GM13977 (cell line): ENCODE results near the gene PAXX.

Experiments used
- DNase-seq: peaks from one replicate; pipeline ENCODE4 v3.0.0; 2012; ENCODE audit warnings: low spot score
- in situ Hi-C: fragments of 300-500 bp; cut with MboI; formaldehyde crosslinking; loops from one replicate; pipeline ENCODE4 v1.12.0; 2022; ENCODE audit warnings: low sequenced_read_pairs, low pct_unique_long_range_greater_than_20kb, mixed read lengths, inconsistent platforms; ENCODE audit not compliant: unreplicated experiment
- TF ChIP-seq, protein P1 (sequence below): IDR thresholded peaks from 2 replicates; pipeline ENCODE4 v1.5.1; 2012; ENCODE audit warnings: mild to moderate bottlenecking, control low read depth; ENCODE audit not compliant: insufficient read depth; ENCODE audit errors: extremely low read depth, missing control alignments

Gene PAXX

DNA sequence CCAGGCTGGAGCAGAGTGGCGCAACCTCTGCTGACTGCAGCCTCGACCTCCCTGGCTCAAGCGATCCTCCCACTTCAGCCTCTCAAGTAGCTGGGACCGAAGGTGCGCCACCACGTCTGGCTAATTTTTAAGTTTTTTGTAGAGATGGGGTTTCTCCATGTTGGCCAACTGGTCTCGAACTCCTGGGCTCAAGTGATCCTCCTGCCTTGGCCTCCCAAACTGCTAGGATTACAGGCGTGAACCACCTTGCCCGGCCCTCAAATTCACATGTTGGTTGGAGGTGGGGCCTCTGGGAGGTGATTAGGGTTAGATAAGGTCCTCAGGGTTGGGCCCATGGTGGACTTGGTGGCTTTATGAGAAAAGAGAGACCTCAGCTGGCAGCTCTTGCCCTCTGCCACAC, 30.1 kb upstream of the PAXX start:
- in situ Hi-C loops, result no loop called here
- TF ChIP-seq, protein P1, sequence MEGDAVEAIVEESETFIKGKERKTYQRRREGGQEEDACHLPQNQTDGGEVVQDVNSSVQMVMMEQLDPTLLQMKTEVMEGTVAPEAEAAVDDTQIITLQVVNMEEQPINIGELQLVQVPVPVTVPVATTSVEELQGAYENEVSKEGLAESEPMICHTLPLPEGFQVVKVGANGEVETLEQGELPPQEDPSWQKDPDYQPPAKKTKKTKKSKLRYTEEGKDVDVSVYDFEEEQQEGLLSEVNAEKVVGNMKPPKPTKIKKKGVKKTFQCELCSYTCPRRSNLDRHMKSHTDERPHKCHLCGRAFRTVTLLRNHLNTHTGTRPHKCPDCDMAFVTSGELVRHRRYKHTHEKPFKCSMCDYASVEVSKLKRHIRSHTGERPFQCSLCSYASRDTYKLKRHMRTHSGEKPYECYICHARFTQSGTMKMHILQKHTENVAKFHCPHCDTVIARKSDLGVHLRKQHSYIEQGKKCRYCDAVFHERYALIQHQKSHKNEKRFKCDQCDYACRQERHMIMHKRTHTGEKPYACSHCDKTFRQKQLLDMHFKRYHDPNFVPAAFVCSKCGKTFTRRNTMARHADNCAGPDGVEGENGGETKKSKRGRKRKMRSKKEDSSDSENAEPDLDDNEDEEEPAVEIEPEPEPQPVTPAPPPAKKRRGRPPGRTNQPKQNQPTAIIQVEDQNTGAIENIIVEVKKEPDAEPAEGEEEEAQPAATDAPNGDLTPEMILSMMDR, result no peak
- DNase-seq, result no peak

DNA sequence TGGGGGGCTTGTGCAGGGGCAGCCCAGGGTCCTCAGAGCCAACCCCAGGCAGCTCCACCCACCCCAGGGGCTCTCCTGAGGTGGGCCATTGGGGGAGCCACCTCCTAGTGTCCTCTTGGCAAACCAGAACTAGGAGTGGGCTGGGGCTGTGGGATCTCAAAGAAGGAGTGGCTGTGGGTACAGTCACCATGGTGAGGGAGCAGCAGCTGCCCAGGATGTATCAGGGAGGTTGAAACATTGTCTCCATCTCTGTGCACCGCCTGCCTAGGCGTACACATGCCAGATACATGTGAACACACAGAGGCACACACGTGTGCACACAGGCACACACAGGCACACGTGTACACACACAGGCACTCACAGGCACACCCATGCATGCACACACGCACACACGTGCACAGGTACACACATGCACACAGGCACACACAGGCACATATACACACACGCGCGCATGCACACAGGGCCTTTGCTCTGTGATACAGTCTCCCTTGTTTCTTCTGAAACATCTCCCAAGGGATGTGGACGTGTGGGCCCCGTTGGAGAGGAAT, 29.4 kb upstream of the PAXX start:
- in situ Hi-C loops, result no loop called here
- TF ChIP-seq, protein P1, result no peak
- no peak for DNase-seq

DNA sequence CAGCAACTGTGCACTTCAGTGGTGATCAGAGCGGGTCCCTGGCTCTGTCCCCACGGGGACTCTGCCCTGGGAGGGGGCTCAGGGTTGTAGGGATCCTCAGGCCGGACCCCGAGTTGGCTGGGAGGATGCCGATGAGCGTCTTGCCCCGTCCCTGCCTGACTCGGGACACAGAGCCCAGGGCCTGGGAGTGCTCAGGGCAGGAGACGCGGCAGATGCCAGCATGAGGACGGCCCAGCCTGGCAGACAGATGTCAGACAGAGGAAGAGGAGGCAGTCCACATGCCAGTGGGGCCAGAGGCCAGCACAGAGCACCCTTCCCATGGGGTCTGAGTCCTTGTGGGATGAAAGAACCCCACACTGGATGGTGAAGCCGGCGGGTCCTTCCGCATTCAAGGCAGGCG, 28.9 kb upstream of the PAXX start:
- in situ Hi-C loops, result no loop called here
- no peak for DNase-seq
- TF ChIP-seq, protein P1, result no peak

DNA sequence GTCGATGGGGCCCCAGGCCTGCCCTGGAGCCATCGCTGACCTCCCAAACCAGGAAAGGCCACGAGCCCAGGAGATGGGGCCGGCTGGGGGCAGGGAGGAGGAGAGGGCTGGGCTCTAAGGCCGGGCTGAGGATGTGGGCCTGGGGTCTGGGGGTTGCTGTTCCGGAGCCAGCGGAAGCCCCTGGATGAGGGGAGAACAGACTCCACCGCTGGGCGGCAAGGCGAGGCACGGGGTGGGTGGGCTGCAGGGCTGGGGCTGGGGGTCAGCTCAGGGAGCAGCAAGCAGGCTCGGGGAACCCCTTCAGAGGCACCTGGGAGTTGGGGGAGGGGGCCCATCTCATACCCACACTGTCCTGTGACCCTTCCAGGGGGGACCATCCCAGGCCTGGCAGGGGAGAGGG, 28.5 kb upstream of the PAXX start:
- TF ChIP-seq, protein P1, result no peak
- in situ Hi-C loops, result no loop called here
- no peak for DNase-seq

DNA sequence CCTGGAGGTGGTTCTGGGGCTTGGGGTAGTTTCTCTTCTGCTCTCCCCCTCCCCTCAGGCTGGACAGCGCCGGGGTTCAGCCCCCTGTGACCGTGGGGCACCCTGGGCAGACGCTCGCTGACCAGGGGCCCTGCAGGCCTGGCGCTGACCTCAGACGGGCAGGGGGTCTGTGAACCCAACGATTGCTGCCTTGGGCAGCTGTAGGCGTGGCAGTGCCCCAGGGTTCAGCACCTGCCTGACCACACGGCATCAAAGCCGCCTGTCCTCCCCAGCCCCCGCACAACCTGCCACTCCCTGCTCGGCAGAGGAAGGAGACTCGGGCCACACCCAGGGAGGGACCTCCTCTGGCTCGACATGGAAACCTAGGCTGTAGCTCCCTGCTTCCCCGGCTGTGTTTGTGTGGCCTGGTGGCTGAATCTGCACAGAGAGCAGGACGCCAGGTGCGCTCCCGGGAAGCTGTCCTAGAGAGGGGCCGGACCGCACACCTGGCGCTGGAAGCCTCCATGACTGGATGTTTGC, 28.0 kb upstream of the PAXX start:
- no peak for DNase-seq
- in situ Hi-C loops, result no loop called here
- TF ChIP-seq, protein P1, result no peak

DNA sequence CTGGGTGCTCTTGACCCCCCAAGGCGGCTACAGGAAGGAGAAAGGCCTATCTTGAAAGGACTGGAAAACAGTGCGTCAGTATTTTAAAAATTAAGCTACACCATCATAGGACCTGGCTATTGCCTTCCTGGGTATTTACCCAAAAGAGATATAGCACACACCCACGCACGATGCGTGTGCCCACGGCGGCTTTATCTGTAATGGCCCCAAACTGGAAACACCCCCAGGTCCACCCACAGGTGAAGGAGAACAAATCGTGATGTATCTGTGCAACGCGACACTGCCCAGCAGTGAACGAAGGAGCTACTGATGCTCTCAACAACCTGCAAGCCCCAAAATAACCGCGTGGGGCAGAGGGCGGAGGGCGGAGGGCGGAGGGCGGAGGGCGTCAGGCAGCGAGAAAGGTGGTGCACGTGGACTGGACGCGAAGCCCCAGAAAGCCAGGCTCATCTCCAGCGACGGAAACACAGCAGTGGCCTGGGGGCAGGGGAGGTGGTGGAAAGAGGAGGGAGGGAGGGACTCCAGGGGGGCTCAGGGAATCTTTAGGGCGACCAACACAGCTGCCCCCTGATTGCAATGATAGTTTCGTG, 27.3 kb upstream of the PAXX start:
- DNase-seq, result no peak
- TF ChIP-seq, protein P1, result no peak
- in situ Hi-C loops, result no loop called here
